Cortex of kidney (tissue), 1 donor: ENCODE data around the gene MFAP1.
"Not testable (repeated sequence)": the region's sequence is repeated elsewhere in the genome, so short reads cannot be mapped to it uniquely, and the experiment has no call there.

Experiments used
- DNase-seq: peaks from one replicate; lab custom pipeline; 2025; lab: John Stamatoyannopoulos, UW

MFAP1 gene

DNA sequence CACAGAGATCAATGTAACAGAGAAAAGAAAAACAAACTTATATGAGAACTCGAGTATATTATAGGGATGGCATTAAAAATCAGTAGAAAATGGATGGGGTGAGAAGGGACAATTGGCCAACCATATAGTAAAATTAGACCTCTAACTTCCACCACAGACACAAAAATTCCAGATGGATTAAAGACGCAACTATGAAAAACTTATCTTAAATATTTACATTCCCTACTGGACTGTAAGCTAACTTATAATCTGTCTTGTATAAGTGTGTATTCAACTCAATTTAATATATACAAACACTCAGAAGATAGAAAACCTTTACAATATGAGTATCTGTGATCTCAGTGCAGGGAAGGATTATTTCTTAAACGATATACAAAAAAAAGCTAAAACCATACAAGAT, 3.0 kb downstream of the MFAP1 start:
- no peak for DNase-seq

GRCh38 chr15:43815064-43815463, 9.4 kb downstream of the MFAP1 start:
- DNase-seq = not testable (repeated sequence)

DNA sequence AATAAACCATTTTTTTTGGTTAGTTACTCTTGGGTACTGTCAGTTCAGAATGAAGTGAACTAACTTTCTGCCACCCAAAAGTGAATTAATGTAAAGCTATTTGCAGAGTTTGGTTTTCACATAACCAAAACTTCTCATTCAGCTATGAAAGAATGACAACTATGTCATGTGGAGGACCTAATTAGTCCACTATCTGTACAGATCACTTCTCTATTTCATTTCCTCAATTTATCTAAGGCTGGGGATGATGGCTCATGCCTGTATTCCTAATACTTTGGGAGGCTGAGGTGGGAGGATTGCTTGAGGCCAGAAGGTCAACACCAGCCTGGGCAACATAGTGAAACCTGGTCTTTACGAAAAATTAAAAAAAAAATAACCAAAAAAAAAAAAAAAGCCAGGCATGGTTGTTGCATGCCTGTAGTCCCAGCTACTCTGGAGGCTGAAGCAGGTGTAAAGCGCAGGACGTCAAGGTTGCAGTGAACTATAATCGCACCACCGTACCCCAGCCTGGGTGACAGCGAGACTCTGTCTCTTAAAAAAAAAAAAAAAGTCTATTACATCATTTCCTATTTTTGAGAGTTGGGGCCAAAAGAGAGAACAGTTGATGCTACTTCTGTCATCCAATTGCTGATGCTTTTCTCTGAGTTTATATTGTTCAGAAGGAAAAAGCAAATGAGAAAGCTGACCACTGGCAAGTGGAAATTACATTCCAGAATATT, 15.4 kb downstream of the MFAP1 start:
- no peak for DNase-seq

GRCh38 chr15:43808435-43808950, 16.0 kb downstream of the MFAP1 start:
- no peak for DNase-seq

DNA sequence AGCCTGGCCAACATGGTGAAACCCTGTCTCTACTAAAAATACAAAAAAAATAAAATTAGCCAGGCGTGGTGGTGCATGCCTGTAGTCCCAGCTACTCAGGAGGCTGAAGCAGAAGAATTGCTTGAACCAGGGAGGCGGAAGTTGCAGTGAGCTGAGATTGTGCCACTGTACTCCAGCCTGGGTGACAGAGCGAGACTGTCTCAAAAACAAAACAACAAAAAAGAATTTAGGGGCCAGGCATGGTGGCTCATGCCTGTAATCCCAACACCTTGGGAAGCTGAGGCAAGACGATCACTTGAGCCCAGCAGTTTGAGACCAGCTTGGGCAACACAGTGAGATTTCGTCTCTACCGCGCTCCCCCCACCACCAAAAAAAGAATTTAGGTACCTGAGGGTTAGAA, 21.8 kb downstream of the MFAP1 start:
- not testable (repeated sequence) for DNase-seq

- no peak for DNase-seq
Observed at GRCh38 chr15:43800286-43801141, 24.0 kb downstream of the MFAP1 start, which contains the start of gene HYPK. TSS of gene HYPK (plus strand) at chr15:43800599. CDS start at chr15:43800623, 24 bp downstream.

DNA sequence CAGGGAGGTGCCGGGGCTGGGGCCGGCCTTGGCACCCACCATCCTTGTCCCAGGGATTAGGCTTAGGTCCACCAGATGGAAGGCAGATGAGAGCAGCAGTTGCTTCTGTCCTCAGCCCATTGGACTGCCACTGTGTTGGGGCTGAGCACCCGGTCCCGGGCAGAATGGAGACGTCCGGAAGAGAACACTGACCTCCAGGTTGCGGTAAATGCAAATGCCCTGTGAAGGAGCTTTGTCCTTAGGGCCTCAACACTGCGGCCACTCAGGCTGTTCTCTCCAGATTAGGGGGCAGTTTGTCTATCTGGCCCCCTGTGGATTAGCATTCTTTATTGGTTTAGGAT, 24.6 kb downstream of the MFAP1 start, which contains the start of gene SERINC4:
TSS of gene SERINC4 (minus strand) at position 276 of the 341 bp plus-strand sequence. CDS start at position 42, 234 bp downstream.
- DNase-seq = no peak

DNA sequence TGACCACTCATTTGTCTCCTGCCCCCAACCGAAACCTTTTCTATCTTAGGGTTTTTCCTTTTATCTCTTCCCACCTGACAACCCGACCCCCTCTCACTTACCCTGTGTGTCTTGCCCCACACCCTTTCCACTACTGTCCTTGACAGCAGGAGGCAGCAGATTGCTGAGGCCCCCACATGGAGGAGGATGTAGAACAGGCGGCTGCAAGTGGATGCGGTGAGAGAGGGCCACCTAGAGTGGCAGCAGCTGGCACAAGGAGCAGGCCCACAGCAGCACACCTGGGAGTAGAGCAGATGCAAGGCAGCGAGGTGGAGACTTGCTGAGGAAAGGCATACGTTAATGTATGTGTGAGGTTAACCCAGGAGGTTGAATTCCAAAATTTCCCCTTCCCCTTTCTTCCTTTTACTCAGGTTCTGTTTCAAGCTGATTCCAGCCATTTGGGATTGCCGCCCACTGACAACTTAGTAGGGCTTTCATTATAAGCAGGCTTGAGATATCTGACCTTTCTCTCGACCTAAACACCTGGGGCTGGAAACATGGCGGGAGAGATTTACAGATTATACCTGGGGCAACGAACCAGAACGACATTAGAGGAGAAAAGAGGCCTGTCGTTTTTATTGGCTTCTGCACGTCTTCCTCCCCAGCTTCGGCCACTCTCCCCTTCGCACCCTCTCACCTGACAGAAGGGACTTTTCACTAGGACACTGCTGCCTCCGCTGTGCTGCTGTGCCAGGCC, 25.1 kb downstream of the MFAP1 start:
- DNase-seq = no peak

DNA sequence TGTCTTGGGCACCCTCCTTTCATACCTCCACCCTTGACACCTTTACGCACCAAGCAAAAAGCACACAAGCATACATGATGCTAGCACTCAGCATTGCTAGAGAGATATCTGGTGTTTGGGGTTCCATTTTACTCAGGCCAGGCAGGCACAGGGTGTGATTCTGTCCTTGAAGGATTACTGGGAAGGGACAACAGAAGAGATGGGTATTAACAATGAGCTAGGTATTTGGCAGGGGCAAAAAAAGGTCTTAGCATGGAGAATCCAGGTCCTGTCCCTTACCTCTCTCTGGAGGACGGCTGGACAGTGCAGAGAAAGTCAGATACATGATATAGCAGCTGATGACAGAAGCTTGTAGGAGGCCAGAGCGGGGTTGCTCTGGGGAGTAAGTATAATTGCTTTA, 27.9 kb downstream of the MFAP1 start:
- DNase-seq = no peak

DNA sequence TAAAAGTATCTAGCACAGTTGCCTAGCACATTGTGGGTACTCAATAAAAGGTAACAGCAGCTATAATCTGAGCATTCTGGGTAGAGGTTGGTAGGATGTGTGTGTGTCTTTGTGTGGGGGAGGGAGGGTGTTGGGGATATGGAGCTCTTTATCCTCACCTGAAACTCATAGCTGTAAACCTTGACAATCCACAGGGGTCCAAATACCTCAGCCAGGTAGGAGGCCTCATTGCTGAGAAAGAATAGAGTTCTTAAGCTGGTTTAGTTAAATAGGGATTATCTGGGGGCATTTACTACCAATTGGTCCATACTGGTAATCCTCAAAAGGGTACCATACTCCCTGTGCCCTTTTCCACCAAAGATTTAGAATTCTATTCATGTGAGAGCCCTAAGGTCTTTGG, 28.5 kb downstream of the MFAP1 start:
- no peak for DNase-seq

DNA sequence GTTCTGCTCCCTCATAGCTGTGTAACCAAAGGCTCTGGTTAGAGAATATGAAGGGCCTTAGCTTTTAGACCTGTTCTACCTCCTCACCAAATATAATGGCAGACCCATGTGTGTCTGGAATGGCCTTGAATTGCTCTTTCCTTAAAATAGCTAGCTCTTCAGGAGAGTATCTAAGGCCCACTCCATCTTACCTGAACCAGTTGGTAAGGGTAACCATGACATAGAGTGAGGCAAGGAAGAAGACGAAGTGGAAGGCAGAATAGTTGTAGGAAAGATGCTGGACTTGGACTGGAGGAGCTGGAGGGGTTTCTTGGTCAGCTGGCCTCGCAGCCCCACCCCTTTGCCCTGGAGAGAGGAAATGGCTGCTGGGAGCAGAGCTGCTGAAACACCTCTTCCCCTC, 29.3 kb downstream of the MFAP1 start:
- no peak for DNase-seq

DNA sequence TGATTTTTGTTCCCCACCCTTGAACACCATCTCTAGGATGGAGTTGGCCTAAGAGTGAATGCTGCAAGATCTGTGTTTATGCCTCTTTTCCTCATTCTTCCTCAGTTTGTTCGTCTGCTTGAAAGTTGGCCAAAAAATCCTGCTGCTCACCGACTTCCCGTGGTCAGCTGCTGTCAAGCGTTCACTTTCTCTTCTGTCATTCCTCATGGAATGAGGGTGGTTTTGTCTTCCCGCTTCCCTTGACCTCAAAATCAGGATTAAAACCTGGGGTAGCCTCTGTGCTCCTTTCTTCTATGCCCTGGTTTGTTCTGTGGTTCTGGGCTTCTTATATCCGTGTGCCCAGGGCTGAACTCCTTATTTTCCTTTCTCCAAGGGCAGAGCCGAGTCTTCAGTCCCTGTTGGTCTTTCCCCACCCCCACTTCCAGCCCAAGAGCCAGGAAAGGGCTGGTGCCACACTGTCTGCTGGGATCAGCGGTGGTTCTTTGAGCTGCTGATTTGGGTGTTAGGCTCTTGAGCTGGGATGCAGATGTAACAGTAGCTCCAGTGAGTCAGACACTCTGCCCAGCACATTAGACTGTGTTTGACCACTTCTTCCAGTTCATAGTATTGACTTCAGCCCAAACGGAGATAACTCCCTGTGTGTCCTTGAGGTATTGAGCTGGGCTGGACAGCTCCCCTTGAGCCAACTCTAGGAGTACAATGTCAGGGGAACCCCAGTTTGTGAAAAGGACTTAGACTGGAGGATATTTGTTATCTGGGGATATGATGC, 30.0 kb downstream of the MFAP1 start:
- no peak for DNase-seq

GRCh38 chr15:43793647-43794046, 30.8 kb downstream of the MFAP1 start:
- no peak for DNase-seq

- DNase-seq = no peak
Observed at GRCh38 chr15:43792761-43793476, 31.6 kb downstream of the MFAP1 start.

DNA sequence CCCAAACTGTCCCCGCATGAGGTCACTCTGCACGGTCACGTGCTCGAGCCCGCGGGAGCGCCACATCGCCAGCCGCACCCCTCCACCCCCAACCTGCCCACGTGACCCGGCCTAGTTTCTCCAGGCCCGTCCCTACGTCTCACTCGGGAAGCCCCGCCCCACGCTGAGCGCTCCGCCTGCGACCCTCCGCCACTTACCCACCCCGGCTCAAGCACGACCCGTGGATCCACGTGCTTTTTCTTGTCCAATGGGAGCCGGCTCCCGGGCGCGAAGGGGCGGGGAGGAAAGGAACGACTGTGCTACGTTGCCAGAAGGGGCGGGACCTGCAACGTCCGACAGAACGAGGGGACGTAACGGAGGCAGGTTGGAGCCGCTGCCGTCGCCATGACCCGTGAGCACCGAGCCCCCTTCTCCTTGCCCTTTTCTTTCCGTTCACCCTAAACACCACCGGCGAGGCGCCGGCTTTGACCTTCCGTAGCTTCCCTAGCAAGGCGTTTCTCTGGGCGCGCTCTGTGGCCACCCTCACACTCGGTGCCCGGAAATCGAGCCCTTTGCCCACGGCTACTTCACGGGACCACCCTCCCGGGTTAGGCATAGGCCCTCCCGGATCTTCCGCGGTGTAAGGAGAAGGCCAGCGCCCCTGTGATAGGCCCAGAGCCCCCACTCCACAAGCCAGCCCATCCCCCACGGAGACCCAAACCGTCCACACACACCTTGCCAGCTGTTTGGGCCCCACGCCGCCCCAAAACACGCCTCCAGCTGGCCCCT, 32.3 kb downstream of the MFAP1 start, which contains the start of gene SERF2:
TSS of gene SERF2 (plus strand) at position 328 of the 768 bp plus-strand sequence. CDS start at position 385, 57 bp downstream.
- peak; percentile 91 for DNase-seq

DNA sequence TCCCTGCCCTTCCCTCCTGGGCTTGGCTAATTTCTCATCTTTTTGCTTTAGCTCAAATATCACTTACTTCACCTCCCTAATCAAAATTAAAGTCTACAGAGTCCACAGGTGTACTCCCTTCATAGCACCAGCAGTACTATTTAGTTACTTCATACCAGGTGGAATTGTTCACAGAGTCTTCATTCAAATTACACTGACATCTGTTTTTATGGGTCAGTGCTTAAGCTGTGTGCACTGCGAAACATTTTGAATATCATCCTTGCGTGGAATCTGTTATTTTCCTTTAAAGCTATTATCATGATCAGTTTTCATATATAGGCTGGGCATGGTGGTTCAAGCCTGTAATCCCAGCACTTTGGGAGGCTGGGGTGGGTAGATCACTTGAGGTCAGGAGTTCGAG, 35.1 kb downstream of the MFAP1 start:
- no peak for DNase-seq

DNA sequence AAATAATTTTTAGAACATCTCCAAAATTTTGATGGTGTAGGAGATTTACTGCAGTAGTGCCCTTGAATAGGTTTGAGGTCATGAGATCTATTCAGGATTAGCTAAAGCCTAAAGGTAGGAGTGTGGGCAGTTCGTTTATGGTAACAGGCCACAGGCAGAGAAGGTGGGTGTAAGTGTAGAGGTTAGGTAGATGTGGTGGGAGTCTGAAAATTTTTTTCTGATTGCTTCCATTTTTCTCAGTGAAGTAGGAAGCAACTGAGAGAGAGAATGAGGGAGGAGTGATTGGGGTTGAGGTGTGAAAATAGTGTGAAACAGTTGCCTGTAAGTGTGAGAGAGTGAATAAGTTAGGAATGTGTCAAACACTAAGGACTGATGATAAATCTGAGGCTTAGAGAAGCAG, 45.5 kb downstream of the MFAP1 start:
- DNase-seq = no peak

DNA sequence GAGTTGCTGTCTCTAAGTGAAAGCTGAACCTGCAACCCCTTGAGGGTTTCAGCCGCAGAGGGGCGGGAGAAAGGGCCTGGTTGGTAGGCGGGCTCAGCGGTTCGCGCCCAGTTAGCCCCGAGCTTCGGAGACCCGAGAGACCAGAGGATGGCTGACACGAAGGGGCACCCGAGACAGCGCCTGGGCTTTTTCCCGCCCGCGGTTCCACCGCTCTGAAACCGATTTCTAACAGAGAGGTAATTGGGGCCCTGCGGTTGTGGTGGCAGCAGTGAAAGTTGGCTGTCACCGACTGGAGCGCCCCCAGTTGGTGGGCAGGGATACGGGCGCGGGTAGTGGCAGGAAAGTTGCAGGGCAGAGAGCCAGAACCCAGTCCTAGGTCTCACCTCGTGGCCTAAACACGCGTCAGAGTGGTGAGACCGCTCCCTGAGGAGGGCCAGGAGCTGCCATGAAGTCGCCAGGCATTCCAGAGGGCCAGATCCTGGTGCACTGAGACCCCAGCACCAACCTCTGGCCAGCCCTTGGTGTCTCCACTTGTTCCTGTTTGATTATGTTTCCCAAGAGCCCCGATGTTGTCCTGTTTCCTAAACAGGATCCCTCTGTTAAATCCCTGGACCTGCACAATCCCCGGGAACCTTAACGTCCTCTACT, 47.1 kb downstream of the MFAP1 start:
- DNase-seq = no peak

DNA sequence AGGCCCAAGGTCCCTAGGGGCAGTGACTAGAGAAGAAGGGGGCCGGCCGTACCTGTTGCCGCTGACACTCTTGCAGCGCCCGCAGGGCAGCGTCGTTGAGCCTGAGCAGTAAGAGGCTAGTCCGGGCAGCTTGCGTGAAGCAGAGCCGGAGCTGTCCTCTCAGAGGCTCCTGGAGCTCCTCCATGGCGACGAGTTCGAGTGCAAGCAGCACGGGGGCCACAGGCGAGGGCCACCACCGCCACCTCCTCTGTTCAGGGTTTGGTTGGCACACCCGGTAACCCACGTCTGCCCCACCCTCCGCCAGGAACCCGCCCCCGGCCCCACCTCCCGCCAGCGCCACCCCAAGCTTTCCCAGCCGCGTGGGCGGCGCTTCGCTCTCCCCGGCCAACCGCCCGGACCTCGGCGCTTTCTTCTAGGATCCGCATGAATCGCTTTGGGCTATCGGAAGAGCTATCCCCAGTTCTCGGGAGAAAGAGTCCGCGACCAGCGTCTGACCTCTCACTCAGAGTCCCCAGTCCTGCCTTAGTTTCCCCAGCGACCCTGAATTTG, 47.7 kb downstream of the MFAP1 start, which contains the start of gene ELL3:
TSS of gene ELL3 (minus strand) at position 249 of the 549 bp plus-strand sequence. CDS start at position 184, 65 bp downstream.
- DNase-seq = peak; percentile 35
